Transverse colon (tissue), 4 donors: Measurements from ENCODE around the gene HADHB. TPM values are rescaled to one million over a fixed set of nuclear protein-coding genes. Genes with fewer than 3 reads are reported as not detected.

Source experiments
- DNase-seq: peaks from one replicate; pipeline ENCODE4 v3.0.0-alpha.2; 2019
- H3K27ac ChIP-seq, 4 donors: fragments of 200-600 bp; sonication (generic); 2 replicates each; pipeline ENCODE4 v1.5.1; 2016 to 2018; ENCODE audit warnings: inconsistent platforms in 4 of 4
- H3K27me3 ChIP-seq: fragments of 200-600 bp; sonication (generic); 2 replicates; pipeline ENCODE4 v1.5.1; 2017; ENCODE audit warnings: inconsistent platforms
- H3K36me3 ChIP-seq, 4 donors: fragments of 200-600 bp; sonication (generic); 2 replicates each; pipeline ENCODE4 v1.5.1; 2017 to 2019; ENCODE audit warnings: inconsistent platforms in 4 of 4
- H3K4me1 ChIP-seq, 4 donors: fragments of 200-600 bp; sonication (generic); 2 replicates each; pipeline ENCODE4 v1.5.1; 2017 to 2020; ENCODE audit warnings: inconsistent platforms in 4 of 4
- H3K4me3 ChIP-seq, 4 donors: fragments of 200-600 bp; sonication (generic); 1 replicate in 1 of 4; 2 replicates in 3 of 4; pipeline versions ENCODE4 v1.5.1 to v1.6.1; 2017 to 2019; ENCODE audit warnings: inconsistent platforms in 4 of 4
- H3K9me3 ChIP-seq, 2 donors: fragments of 200-600 bp; sonication (generic); 2 replicates each; pipeline ENCODE4 v1.5.1; 2017 to 2019; ENCODE audit warnings: inconsistent platforms in 2 of 2
- CTCF ChIP-seq, 5 experiments: fragments of 200-600 bp in 3 of 5; fragments of 450-650 bp in 2 of 5; sonication (generic) in 3 of 5; IDR thresholded peaks; 1 replicate in 2 of 5; 2 replicates in 3 of 5; pipeline ENCODE4 v1.5.1; 2016 to 2017; ENCODE audit warnings: antibody characterized with exemption in 5 of 5, inconsistent platforms in 3 of 5, mild to moderate bottlenecking in 2 of 5, moderate library complexity in 1 of 5
- EP300 ChIP-seq: sonication (generic); formaldehyde crosslinking; IDR thresholded peaks from one replicate; pipeline ENCODE4 v1.6.1; 2017; ENCODE audit warnings: antibody characterized with exemption, low read depth
- POLR2A ChIP-seq: fragments of 450-650 bp; IDR thresholded peaks from one replicate; pipeline ENCODE4 v1.6.1; 2016; ENCODE audit warnings: antibody characterized with exemption, mild to moderate bottlenecking, moderate library complexity
- POLR2AphosphoS5 ChIP-seq, 3 donors: sonication (generic); formaldehyde crosslinking; IDR thresholded peaks; one replicate each; pipeline ENCODE4 v1.6.1; 2016; ENCODE audit warnings: antibody characterized with exemption in 3 of 3
- WGBS, 2 donors: methylation state at CpG; one replicate each; pipeline ENCODE4 v1.1.5; 2018; ENCODE audit warnings: low coverage in 1 of 2; 5-methylcytosine and 5-hydroxymethylcytosine counted together
- in situ Hi-C, 4 donors: fragments of 200-750 bp; cut with MboI; loops; one replicate each; pipeline versions ENCODE4 v1.15.0 to v1.15.1; 2017; ENCODE audit warnings: low sequenced_read_pairs in 3 of 4, low pct_ligation_motif_present in 1 of 4, low pct_unique_long_range_greater_than_20kb in 1 of 4
- intact Hi-C: fragments of 100-400 bp; cut with DNase I; formaldehyde crosslinking; loops from one replicate; pipeline ENCODE4 v1.15.1; 2023; ENCODE audit warnings: low total_unique reads
- total RNA-seq, 4 donors: library from RNA; depleted of rRNA; stranded (reverse); fragments of >200 nt; gene quantifications; one replicate each; pipeline ENCODE4 v1.1.0, GENCODE V29; 2016

HADHB gene
- total RNA-seq, 4 donors from 2014 or later, result 53.1 to 182 (median 133) TPM

- no peaks in the 10 kb centered on the region for H3K36me3 ChIP-seq
- 36 to 43% methylated on average over 16 to 30 of the region's 30 CpGs for whole genome bisulfite sequencing, 2 donors
- H3K27me3 ChIP-seq, result no peaks in the 10 kb centered on the region
- H3K9me3 ChIP-seq, result no peaks in the 10 kb centered on the region
- H3K27ac ChIP-seq, result peak overlapping the region; percentile 79 to 87 (median 86)
- peak overlapping the region; percentile 28 to 64 (median 36) for H3K4me3 ChIP-seq
- DNase-seq, result peak; percentile 23
- in situ Hi-C loops, result no loop called here
- intact Hi-C loops, result loop anchor here (2.0 kb wide), 1 partner anchor 54 kb away; the partner anchor contains the start of genes HADHA and HADHB
- TF ChIP-seq POLR2A, result no peak
- no peak for TF ChIP-seq CTCF (IDR thresholded peaks at IDR 0.05)
- no peak for TF ChIP-seq POLR2AphosphoS5 (IDR thresholded peaks at IDR 0.05)
- no peak for TF ChIP-seq EP300
- peaks cover 3 to 12% (median 10%) of the 10 kb centered on the region in 4 donors for H3K4me1 ChIP-seq
Measured at GRCh38 chr2:26298638-26299393, 54.1 kb downstream of the HADHB start.

- Histone ChIP-seq H3K4me1 (peaks cover 3 to 12% (median 10%) of the 10 kb centered on the region in 4 donors), H3K4me3 (peak overlapping the region; percentile 22 to 64 (median 36)), H3K36me3 (no peaks in the 10 kb centered on the region), H3K27ac (peak overlapping the region; percentile 79 to 87 (median 86)), H3K27me3 (no peaks in the 10 kb centered on the region), H3K9me3 (no peaks in the 10 kb centered on the region)
- WGBS, 2 donors, result 7 to 18% methylated on average over 3 to 9 of the region's 9 CpGs
- no peak for TF ChIP-seq POLR2AphosphoS5 (IDR thresholded peaks at IDR 0.05)
- TF ChIP-seq POLR2A, result no peak
- TF ChIP-seq EP300, result no peak
- TF ChIP-seq CTCF (IDR thresholded peaks at IDR 0.05), result no peak
- intact Hi-C loops, result loop anchor here (2.0 kb wide), 1 partner anchor 55 kb away; the partner anchor contains the start of genes HADHA and HADHB
- DNase-seq, result peak; percentile 30
- in situ Hi-C loops, result loop anchor here in 1 of 4 donors (25.0 kb wide), 1 partner anchor 337 kb away; no protein-coding TSS in a partner anchor
Measured at GRCh38 chr2:26299471-26300101, 54.8 kb downstream of the HADHB start.

- in situ Hi-C loops (loop anchor here in 1 of 4 donors (25.0 kb wide), 1 partner anchor 338 kb away; no protein-coding TSS in a partner anchor), intact Hi-C loops (no loop called here)
- Histone ChIP-seq H3K27ac (peak overlapping the region; percentile 79 to 87 (median 86)), H3K27me3 (no peaks in the 10 kb centered on the region), H3K36me3 (no peaks in the 10 kb centered on the region), H3K4me3 (peak overlapping the region in 3 of 4 donors; percentile 35 to 64 (median 37)), H3K9me3 (no peaks in the 10 kb centered on the region), H3K4me1 (peaks cover 3 to 18% (median 12%) of the 10 kb centered on the region in 4 donors)
- TF ChIP-seq EP300 (no peak), CTCF (IDR thresholded peaks at IDR 0.05) (no peak), POLR2A (no peak), POLR2AphosphoS5 (IDR thresholded peaks at IDR 0.05) (no peak)
- peak; percentile 39 for DNase-seq
- WGBS, 2 donors, result 23 to 57% methylated on average over 13 to 22 of the region's 22 CpGs
Measured at GRCh38 chr2:26300234-26300925, 55.6 kb downstream of the HADHB start.

- Histone ChIP-seq H3K9me3 (no peaks in the 10 kb centered on the region), H3K4me3 (no peak overlapping the region), H3K27me3 (no peaks in the 10 kb centered on the region), H3K4me1 (peaks cover 3 to 20% (median 14%) of the 10 kb centered on the region in 4 donors), H3K27ac (no peak overlapping the region), H3K36me3 (no peaks in the 10 kb centered on the region)
- DNase-seq, result no peak
- WGBS, 2 donors, result 80 to 83% methylated on average over 3 to 6 of the region's 6 CpGs
- intact Hi-C loops (no loop called here), in situ Hi-C loops (loop anchor here in 1 of 4 donors (25.0 kb wide), 1 partner anchor 341 kb away; no protein-coding TSS in a partner anchor)
- TF ChIP-seq POLR2A (no peak), EP300 (no peak), CTCF (IDR thresholded peaks at IDR 0.05) (no peak), POLR2AphosphoS5 (IDR thresholded peaks at IDR 0.05) (no peak)
Measured at GRCh38 chr2:26302846-26303245, 58.1 kb downstream of the HADHB start.
